AML-193 (cell line): Measurements from ENCODE around the gene SLC4A9.
"Not testable (repeated sequence)": the region's sequence is repeated elsewhere in the genome, so short reads cannot be mapped to it uniquely, and the experiment has no call there.

Experiments
- DNase-seq, 2 experiments: peaks; one replicate each; lab custom pipeline; 2025; lab: John Stamatoyannopoulos, UW

SLC4A9 gene

DNA sequence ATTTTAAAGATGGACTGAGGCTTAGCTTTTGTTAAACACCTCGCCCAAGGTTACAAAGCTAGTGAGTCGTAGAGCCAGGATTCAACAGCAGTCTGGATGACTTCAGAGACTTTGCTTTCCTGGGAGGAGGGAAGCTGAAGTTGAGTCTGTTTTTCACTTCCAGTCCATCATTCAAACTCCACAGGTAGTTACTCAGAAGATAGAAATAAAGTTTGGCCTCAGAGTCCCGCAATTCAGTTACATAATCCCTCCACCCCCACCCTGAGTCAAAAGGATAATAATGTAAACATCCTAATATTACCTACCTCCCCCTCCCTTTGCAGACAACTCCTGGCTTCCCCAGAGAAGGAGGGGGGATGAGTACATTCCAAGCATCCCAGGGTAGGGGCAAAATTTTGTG is 21.7 kb upstream of the SLC4A9 start:
- DNase-seq, result no peak

DNA sequence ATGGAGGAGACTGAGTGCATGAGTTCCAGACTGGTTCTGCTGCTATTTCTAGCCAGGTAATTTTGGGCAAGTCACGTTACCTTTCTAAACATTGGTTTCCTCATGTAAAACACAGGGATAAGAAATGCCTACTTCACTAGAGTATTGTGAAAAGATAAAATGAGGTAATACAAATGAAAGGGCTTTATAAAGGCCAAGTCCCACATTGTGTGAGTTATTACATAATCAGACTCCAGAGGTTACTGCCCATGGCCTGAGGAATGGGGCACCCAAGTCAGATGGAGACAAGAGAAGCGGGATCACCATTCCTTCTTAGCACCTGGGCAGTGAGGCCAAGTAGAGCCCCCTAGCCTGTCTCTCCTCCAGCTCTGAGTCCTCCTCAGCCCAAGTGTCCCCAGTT is 21.1 kb upstream of the SLC4A9 start:
- DNase-seq, result peak in 1 of 2 experiments; percentile 15

DNA sequence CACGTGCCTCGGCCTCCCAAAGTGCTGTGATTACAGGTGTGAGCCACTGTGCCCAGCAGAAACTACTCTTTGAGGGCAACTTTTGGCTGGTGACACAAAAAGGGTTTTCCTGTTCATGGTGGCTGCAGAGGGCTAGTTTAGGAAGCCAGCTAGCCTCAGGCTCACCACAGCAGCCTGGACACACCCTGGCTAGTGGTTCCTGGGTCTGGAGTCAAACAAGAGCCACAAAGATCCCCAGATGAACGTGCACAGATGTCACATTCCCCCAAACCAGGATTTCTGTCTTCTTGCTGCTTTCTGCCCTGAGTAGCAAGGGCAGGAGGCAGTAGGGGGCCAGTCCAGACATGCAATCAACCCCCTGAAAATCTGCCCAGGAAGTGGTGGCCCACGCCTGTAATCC is 20.4 kb upstream of the SLC4A9 start:
- no peak for DNase-seq

DNA sequence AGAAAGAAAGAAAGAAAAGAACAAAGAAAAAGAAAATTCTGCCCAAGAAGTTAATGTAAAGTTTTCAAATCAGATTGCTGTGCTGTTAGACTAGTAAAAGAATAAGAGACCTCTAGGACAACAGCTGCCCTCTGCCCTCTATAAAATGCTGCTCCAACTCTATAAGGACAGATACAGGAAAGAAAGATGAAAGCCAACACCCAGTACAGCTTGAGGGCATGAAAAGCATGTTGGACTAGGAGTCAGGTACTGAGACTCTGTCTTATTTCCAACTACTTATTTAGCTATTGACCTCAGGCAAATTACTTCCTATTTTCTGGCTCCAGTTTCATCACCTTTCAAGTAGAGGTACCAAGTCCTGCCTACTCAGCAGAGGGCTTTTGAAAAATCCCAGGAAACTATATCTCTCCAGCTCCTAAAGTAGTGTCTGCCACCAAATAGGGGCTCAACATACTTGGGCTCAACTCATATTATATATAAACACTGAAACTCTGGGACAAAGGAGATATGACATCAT is 19.3 kb upstream of the SLC4A9 start:
- DNase-seq, result peak; percentile 43 to 59

DNA sequence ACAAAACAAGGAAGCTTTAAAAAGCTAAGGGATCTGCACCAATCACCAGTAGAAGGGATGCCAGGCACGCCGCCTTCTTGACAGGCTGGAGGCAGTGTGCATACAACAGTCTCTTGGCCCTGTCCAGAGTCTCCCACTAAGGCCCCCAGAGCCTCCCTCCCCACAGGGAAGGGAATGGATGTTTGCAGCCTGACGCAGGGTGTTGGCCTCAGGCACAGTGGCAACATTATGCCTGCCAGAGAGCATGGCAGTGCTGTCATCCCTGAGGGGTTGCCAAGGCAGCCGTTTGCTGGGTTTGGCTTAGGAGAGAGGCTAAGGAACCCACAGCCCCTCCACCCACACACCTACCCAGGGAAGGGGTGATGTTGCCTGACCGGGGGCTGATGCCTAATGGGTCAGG is 18.4 kb upstream of the SLC4A9 start:
- no peak for DNase-seq

DNA sequence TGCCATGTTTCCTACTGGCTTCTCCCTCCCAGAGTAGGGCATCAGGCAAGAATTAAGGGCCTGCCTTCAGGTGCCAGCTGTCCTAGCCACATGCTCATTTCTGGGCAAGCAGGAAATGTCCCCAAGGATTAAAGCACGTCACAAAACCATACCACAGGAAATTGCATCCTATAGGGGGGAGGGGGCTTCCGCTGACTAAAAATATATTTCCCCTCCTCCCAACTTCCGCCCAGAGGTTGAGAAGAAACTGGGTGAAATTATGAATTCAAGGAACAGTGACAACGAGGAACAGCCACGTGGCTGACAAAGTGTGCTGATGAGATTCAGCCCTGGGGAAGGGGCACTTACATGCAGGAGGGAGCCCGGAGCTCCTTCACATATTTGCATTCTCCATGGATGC is 17.7 kb upstream of the SLC4A9 start:
- peak; percentile 89 to 94 for DNase-seq

DNA sequence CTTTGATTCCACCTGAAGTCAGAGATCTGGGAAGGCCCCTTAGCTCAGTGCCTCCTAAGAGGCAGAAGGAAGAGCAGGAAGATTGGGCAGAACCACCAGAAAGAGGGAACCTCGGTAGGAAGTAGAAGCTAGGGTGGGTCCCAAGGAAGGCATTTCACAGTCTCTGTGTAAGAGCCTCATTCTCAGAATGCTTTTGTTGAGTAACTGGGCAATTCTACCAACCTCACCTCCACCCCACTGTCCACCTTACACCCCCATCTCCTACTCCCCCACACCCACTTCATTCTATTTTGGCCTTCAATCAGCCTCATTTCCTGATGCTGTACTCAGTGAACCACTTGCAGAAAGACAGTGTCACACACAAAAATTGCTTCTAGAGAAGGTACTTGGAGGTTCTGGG is 17.1 kb upstream of the SLC4A9 start:
- no peak for DNase-seq

DNA sequence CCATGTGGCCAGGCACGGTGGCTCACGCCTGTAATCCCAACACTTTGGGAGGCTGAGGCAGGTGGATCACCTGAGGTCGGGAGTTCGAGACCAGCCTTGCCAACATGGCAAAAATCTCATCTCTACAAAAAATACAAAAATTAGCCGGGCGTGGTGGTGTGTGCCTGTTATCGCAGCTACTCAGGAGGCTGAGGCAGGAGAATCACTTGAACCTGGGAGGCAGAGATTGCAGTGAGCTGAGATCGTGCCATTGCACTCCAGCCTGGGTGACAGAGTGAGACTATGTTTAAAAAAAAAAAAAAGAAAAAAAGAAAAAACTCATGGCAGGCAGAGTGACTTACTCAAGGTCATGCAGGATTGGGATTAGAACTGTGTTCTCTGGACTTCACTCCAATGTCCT is 16.1 kb upstream of the SLC4A9 start:
- DNase-seq, result not testable (repeated sequence)

DNA sequence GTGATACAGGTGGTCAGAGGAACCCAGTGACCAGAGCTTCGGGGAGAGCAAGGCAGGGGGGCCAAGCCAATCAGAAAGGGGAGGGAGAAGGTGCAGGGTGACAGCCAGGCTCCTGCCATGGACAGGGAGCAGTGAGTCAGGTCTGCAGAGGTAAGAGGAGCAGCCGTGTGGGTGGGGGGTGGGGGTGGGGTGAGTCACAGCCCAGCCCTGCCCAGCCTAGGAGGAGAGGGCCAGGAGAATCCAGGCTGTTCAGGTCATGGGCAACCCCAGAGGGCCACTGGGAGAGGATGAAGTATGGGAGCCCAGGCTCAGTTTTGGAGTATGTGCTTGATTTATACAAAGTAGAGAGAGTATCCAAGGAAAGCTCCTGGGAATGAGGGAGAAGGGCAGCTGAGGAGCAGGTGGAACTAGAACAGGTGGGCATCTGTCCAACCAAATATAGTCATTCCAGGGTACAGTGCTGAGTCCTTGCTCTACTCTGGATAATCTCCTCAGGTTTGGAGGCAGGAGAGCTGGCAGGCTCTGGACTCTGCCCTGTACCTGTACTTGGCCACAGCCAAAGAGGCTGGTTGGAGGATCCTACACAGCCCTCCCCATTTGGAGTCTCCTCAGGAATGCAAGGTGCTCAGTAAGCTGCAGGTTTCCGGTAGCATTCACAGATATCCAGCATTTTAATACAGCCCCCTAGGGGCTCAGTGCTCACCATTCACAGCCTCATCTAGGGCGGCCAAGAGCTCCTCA is 15.1 kb upstream of the SLC4A9 start:
- no peak for DNase-seq

DNA sequence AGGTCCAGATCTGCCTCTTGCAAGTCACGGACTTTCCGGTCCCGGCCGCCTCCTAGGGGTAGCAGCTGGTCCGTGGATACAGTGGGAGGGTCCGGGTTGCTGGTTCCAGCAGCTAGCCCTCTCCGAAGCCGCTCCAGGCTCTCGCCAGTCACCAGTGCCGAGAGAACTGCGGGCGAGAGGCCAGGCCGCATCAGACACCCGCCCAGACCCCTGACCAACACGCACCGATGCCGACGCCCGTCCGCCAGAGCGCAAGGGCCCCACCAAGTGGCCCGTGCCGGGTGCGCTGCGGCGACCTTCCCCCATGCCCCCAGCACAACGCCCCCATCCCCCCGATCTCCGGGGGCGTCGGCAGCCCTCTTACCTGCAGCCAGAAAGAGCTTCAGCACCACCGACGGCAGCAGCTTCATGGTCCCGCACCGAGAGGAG is 14.1 kb upstream of the SLC4A9 start:
- peak in 1 of 2 experiments; percentile 46 for DNase-seq

DNA sequence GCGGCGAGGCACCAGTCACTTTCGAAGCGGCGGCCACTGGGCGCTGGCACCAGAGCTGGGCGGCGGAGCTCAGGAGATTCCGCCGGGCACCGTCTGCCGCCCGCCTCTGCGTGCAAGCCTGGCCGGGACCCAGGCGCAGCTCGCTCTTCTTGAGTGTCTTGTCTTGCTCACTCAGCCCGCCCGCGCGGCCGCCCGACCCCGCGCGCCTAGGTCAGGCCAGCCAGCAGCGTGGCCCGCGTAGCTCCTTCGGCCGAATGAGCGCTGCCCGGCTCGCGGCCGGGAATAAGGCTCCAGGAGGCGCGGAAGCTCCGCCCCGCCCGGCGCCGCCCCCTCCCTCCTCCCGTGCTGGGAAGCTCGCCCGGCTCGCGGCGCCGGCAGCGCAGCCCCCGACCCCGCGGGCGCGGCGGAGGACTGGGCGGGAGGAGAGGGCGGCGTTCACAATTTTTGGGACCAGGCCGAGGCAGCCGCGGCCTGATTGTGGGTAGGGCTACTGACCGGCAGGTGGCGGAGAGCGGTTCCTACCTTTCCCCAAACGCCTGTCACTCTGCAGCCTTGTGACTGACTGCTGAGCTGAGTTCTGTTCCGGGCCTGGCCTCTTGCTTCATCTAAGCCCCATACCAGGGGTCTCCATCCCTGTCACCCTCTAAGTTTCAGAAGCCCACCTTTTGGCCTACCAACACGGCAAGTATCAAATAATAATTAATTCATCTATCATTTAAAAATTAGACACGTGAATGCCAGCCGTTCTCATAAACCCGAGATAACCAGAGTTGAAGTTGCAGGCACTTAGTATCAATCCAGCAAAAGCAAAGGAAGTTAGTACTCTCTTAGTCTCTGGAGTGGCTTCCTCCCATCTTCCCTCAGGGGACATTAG is 13.4 kb upstream of the SLC4A9 start, which contains the start of gene HBEGF:
TSS of gene HBEGF (minus strand) at position 256 of the 874 bp plus-strand sequence. CDS start 275 bp downstream, outside the sequence.
- DNase-seq, result peak; percentile 64 to 65

DNA sequence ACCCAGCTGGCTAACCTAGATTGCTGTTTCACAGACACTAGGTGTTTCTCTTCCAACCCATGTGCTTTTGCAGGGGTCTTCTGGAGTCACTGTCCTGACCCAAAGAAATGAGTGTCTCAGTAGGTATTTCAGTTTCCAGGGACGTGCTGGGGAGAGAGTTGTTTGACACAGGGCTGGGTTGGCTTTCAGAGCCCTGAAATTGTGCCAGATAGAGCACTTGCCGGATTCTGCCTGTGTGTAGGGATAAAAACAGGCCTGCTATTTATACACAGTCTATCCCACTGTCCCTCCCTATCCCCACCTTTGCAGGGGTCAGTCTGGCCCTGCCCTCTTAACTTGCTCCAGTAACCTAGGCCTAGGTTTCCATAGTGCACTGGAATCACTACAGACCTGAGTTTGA is 12.6 kb upstream of the SLC4A9 start:
- DNase-seq, result no peak

DNA sequence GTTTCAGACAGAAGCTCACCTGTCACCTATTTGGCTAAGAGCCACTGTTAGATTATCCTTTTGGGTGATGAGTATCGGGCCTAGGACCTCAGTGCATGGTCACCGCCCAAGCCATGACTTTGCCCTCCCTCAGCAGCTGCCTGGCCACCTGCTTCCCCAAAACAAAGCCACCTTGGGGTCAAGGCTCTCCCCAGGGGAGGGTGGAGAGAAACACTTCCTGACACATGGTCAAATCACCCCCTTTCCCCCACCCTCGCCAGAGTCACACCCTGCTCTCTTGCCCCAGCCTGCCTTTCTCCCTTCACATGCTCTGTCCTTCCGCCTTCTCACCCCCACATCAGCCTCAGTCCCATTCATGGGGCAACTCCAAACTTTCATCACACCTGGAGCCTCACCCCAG is 11.9 kb upstream of the SLC4A9 start:
- no peak for DNase-seq

DNA sequence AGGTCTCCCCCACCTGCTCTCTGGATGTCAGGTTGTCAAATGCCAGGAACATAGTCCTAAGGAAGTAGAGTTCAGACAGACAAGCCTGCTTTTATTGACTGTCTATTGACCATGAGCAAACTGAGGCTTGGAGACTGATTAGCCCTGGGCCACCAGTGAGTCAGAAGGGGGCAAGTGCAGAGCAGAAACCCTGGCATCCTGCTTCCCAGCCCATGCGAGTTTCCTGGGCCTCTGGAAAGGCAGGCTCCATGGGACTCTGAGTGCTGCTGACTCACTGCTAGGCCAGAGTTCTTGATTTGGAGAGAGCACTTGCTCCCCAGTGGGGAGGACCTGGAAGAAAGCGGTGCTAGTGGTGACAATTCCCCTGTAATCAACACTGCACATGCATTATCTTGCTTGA is 10.8 kb upstream of the SLC4A9 start:
- no peak for DNase-seq

DNA sequence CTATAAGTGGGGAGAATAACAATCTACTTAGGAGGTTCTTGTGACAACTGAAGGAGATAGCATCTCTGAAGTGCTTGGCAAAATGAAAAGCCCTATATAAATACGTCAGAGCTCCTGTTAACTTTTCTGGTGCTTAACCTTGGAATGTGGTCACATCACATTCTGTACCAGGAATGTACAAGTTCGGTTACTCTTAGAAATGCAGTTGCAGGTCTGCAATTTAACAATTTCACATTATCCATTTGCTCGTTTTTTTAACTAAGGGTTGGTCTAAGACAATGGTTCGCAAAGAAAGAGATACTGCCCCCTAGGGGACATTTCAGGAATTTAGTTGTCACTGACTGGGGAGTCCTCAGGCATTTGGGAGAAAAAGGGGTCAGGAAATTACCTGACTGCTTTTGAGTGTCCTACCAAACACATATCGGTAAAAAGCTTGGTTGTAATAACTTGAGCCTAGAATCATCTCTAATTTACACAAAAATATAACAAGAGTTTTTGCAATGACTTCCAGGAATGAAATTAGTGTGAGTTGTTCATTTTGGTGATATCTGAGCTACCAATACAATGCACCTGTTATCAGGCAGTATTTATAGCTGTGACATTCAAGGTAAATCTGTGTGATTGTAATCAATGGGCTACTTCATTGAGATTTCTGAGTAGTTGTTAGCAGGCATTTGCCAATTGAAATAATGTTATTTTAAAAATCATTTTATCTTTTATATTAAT is 8.2 kb upstream of the SLC4A9 start:
- peak; percentile 57 to 65 for DNase-seq

DNA sequence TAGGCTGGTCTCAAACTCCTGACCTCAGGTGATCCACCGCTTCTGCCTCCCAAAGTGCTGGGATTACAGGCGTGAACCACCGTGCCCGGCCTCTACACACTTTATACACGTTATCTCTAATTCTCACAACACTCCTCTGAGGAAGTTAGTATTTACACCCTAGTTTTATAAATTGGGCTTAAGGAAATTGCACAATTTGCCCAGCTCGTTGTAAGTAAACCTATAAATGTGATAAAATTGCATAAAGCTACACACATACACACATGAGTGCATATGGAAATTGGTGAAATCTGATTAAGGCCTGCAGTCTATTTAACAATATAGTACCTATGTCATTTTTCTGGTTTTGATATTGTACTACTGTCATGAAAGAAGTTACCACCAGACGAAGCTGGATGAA is 4.4 kb upstream of the SLC4A9 start:
- peak; percentile 40 to 45 for DNase-seq

DNA sequence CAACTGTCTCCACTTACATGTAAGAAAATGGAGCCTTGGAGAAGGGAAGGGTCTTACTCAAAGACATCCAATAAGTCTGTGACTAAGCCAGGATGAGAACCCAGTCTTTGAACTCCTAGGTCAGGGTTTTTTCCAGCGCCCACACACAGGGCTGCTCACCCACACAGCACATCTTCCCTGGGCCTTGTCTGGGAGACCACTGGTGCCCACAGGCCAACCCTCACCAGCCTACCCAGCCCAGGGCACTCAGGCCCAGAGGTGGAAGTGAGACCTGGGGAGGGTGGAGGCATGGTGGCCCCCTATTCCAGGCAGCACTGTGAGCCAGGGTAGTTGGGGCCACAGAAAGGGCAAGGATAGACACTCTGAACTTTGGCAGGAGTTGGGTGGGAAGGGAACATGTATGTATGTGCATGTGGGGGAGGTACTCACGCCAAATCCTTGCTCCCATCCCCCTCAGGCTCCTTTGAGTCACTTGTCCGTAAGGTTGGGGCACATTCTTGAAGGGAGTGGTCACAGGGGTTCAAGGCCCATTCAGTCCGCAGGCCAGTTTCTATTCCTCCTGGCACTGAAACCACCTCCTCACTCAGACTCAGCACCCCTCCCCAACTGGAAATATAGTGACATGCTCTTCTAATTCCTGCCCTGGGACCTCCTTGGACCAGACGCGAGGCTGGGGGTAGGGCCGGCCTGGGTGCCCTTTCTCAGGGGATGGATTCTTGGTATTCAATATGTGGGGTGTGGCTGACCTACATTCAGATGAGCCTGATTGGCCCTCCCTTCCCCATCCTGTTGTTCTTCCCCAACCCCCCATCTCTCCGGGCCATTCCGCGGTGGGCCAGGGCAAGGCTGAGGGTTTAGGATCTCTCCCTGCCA is 2.9 kb upstream of the SLC4A9 start:
- no peak for DNase-seq

DNA sequence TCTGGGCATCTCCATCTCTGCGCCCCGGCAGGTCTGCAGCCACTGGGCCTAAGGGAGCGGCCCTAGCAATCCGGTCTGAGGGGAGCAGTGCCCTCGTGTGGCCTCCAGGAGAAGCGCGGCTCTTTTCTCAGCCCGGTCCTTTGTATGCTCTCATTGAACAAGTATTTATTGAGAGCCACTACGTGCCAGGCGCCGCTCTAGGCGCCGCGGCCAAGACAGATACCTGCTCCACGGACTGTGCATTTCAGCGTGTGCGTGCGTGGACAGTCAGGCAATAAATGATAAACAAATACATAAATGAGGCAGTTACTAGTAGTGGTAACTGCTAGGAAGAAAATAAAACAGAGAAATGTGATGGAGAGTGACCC is 2.3 kb upstream of the SLC4A9 start:
- DNase-seq, result peak; percentile 73 to 76

DNA sequence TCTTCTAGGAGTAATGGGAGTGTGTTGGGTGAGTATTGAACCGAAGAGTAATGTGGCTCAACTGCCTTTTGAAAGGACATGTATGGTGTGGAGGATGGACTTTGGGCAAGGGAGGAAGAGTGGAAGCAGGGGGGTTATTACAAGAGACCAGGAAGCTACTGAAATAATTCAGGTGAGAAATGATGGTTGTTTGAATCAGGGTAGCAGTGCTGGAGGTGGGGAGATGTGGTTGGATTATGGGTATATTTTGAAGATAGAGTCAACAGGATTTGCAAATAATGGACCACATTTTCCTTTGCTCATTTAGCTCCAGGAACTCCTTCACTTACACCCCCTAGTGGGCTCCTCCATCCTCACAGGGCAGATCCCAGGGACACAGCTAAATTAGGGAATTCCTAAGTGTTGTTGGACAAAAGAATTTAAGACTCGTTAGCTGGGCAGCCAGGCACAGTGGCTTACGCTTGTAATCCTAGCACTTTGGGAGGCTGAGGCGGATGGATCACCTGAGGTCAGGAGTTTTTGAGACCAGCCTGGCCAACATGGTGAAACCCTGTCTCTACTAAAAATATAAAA is 1.2 kb upstream of the SLC4A9 start:
- no peak for DNase-seq

DNA sequence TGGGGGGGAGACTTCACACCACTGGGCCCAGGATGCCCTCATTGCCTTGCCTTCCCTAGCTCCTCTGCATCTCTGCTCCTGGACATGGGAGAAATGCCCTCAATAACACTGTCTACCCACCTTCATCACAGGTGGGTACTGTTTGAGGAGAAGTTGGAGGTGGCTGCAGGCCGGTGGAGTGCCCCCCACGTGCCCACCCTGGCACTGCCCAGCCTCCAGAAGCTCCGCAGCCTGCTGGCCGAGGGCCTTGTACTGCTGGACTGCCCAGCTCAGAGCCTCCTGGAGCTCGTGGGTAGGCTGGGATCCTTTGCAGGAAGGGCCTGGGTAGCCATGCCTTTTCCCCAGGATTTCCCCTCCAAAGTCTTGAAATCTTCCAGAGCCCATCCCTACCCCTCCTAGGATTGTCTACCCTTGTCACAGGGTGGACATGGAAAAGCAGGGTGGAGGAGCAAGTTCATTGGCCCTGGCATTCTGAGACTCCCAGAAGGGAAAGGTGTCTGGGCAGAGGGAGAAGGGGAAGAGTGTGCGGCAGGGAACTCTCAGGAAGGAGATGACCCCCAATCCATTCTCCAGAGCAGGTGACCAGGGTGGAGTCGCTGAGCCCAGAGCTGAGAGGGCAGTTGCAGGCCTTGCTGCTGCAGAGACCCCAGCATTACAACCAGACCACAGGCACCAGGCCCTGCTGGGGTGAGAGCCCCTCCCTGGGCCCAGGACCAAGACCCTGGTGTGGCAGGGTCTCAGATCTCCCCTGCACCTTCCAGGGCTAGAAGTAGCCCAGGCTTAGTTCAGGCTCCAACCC is 886 bp downstream of the SLC4A9 start:
- no peak for DNase-seq
